Peyer's patch (tissue), 4 donors: ENCODE measurements around the gene MICALL1.

Source experiments
- POLR2A ChIP-seq, 2 donors: fragments of 450-650 bp; IDR thresholded peaks; one replicate each; pipeline ENCODE4 v1.5.1; 2017; ENCODE audit warnings: antibody characterized with exemption in 2 of 2, mild to moderate bottlenecking in 2 of 2, moderate library complexity in 2 of 2
- TF ChIP-seq, protein P1 (sequence below), 6 experiments: fragments of 450-650 bp in 4 of 6; fragments of 200-600 bp in 2 of 6; sonication (generic) in 1 of 6; IDR thresholded peaks; one replicate each; pipeline ENCODE4 v1.5.1; 2017 to 2019; ENCODE audit warnings: antibody characterized with exemption in 6 of 6, mild to moderate bottlenecking in 3 of 6, moderate library complexity in 1 of 6

DNA sequence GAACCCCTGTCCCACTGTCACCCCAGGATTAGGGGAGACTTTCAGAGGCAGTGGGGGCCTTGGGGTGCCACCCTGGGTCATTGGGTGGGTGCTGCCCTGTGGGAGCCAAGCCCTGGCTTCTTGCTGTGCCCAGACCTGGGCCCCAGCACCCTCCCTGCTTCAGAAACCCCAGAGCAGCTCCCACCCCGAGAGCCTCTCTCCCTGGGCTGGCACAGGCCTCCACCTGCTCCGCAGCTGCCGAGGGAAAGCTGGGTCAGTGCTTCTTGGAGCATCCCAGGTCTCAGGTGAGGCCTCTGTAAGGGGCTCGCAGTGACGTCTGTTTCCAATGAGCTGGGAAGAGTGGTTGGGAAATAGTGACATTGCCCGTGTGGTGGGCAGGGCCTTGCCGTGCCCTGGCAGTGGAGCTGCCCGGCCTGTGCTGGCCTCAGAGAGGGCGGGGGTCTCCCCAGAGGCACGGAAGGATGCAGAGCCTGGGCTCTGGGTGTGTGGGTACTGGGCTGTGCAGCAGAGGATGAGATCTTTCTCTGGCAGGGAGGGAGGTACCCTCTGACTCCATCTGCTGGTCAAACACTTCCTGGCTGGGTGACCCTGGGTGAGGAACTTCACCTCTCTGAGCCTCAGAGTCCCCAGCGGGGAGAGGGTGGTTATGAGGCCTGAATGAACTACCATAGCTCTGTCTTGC lies 24.3 kb downstream of the MICALL1 start:
- TF ChIP-seq, protein P1, sequence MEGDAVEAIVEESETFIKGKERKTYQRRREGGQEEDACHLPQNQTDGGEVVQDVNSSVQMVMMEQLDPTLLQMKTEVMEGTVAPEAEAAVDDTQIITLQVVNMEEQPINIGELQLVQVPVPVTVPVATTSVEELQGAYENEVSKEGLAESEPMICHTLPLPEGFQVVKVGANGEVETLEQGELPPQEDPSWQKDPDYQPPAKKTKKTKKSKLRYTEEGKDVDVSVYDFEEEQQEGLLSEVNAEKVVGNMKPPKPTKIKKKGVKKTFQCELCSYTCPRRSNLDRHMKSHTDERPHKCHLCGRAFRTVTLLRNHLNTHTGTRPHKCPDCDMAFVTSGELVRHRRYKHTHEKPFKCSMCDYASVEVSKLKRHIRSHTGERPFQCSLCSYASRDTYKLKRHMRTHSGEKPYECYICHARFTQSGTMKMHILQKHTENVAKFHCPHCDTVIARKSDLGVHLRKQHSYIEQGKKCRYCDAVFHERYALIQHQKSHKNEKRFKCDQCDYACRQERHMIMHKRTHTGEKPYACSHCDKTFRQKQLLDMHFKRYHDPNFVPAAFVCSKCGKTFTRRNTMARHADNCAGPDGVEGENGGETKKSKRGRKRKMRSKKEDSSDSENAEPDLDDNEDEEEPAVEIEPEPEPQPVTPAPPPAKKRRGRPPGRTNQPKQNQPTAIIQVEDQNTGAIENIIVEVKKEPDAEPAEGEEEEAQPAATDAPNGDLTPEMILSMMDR (IDR thresholded peaks at IDR 0.05): peak in 3 of 6 experiments; percentile 4 to 18 (median 14)
- no peak for TF ChIP-seq POLR2A (IDR thresholded peaks at IDR 0.05)
